ENCODE measurements around the gene ROBO1.
"Not testable (repeated sequence)": the region's sequence is repeated elsewhere in the genome, so short reads cannot be mapped to it uniquely, and the experiment has no call there.

The ROBO1 gene

DNA sequence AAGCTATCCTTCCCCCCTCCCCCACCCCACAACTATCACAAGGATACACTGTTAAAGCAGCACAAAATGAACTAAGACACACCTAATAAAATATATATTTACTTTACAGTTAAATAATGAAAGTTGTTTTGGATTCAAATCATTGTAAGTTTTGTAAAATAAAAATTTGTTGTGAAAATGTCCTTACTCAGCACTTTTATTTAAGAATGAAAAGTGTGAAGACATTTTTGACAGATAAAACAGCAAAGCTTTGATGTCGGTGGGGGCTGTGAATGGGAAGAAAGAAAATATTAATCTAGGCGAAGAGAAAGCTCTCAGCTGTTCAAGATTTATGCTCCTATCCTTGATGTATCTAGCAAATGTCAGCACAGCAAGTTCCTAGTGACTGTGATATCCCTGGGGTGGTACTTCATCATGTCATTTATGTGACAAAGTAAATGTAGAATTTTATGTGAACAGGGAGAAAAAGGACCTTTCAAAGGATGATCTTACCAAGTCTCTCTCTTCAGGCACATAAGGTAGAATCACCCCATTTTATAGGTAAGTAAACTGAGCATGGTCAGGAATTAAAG, 216.4 kb downstream of the ROBO1 start:
- DNase-seq (ENCODE audit: low spot score) = no peak

DNA sequence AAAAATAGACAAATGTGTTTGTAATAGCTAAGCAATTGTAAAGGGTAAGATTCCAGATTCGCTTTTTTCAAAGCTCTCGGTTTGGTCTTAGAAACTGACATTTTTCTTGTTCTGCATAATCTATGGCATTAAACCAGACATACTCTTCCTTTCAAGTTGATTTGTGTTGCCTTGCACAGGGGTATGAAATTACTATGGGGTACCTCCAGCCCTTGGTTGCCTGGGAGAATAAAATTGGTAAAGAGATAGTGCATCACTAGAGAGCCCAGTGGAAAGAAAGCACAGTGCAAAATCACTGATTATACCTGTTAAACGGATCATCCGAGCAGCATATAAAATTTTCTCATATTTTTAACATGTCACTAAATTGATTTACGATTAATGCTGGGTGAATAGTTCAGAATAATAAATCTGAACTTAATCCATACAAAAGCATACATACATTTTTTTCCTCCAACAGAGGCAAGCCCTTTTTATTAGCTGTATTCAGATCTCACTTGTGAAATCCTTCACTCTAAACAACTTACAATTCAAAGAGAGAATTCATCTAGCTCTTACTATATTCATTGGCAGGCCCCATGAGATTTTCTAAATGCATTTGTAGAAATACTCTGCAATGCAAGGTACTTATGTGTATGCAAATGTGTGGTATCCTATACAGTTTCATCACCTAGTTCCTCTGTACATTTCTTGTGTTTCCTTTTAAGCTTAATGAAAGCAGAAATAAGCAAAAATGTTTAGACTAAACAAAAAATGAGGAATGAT, 224.4 kb downstream of the ROBO1 start:
- DNase-seq (ENCODE audit: low spot score) = no peak

DNA sequence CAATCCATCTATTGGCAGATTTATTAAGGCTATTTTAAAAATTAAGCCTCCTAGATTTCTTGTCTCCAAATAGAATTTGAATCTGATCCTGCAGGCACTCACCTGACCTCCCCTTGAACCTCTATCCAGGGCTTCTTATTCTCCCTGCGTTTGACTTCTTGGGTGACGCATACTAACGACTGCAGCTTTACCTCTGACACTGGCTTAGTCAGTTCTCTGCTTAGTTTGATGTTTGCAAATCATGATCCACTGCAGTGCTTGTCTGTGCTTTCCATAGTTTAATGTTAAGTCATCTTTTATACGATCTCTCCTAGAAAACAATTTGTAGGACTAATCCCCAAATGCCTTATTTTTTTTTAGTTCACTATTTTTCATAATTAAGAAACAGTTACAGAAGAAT, 233.1 kb downstream of the ROBO1 start:
- DNase-seq (ENCODE audit: low spot score) = no peak

DNA sequence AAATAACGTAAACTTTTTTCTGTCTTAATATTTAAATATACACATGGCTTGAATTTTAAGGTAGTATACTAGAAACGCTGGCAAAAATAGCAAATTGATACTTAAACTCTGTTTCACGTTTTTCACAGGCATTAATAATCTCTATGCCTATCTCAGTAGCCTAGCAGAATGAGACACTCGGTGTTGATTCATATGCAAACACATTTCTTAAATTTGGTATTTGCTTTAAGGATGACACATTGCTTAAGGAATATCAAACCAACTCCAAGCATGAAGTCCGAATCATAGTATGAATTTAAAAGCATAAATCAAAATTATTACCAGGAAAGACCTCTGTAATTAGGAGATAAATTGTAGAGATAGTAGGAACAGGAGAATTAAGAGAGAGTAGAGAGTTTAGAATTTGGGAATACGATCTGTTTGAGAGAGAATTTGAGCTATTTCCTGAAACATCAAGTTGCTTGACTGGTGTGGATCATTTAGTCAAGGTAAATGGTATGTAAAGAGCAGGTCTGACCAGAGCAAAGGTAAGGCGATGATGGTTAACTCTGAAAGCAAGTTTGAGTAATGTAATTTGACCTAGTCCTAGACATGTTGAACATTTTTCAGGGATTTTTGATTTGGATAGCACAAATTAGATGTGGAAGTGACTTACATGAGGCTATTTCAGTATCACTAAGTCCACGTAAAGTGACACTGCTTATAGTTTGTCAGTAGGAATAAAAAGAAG, 236.1 kb downstream of the ROBO1 start:
- DNase-seq (ENCODE audit: low spot score) = no peak

DNA sequence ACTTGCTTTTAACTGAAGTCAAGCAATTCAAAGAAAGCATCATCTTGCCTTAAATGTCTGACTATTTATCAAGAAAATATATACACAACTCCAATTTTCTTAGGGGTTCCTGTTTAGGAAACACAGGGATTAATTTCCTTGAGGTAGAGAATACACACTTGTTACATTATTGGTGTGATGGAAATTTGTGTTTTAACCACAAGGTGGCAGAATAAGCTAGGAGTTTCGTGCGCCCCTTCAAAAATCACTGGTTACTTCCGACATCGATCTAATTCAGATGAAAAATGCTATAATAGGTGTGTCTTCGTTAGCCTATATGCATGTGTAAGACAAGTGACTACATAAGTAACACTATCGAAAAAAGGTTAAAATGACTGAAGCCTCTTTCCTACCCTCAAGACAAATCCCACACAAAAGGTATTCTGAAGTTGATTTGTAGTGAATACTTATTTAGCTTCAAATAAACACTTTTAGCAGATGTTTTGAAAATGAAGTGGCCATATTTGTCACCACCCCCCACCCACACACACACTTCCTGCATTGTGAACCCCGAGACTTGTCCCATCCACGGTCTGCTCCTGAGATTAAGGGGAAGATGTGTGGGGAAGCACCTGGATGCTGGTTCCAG, 246.5 kb downstream of the ROBO1 start:
- DNase-seq (ENCODE audit: low spot score) = no peak

DNA sequence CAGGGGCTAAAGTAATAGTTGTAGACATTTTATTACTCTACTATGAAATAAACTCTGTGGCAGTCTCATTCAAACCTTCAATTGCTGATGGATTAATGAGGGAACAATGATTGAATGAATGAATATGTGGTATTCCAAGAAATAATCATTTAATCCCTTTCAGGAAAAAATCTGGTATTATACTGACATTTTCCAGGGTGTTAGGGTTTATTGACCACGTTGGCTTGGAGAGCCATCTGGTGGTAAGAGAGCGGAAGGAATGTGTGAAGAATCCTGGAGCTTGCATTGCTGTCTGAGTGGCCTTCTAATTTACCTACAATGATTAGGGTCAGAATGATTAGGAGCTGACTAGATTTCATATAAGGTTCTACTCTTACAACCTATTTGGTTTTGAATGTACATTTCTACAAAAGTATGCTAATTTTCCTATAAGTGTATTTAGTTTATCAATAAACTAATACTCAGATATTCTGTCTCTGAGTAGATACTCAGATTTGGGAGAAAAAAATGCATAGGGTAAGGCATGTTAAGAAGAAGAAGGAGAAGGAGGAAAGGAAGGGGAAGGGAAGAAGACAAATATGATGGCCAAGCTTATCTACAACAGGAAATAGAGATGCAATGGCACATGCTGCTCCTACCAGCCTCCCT, 249.9 kb downstream of the ROBO1 start:
- no peak for DNase-seq (ENCODE audit: low spot score)

DNA sequence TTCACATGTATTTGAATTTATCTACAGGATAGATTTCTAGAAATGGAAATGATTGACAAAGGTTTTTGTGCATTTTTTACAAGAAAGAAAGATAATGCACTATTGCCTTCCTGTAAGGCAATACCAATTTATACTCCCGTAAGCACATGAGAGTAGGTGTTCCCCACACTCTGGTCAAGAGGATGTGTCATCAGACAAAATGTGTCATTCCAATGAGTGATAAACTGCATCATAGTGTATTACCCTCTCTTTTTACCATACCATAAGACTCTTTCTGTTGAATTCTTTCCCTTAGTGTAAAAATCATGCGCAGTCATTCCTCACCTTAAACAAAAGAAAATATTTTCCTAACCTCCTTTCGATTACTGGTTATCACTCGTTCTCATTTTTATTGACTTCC, 251.0 kb downstream of the ROBO1 start:
- no peak for DNase-seq (ENCODE audit: low spot score)

DNA sequence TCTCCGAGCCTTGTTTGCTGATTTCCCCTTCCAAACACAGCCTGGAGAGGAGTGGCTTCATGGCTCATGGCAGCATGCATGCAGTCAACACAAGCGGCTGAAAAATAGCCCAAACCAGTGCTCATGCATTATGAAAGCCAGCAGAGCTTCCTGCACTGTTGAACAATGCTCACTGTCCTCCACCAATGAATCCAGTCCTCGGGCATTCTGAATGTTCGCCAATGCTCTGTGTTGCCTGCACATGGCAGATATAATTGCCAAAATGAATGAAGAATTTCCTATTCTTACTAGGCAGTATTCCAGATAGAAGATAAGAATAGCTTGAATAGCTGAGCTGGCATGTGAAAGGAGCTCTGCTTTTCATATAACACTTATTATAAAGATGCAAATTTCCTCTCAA, 252.7 kb downstream of the ROBO1 start:
- DNase-seq (ENCODE audit: low spot score) = no peak

DNA sequence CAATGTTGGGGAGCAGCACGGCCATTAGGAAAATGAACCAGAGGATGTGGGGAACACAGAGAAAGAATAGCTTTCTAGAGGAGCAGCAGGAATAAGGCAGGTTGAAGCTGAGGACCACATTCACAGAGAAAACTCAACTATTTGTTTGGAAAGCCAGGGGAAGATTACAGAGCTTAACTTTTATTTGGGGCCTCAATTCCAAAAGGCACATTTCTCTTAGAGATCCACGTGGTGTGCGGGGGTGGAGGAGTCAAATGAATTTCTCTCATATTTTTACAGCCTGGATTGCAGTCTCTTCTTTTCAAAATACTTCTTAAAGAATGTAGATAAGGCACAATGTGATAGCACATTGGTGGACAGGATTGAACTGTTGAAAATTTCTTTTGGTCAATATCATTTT, 253.7 kb downstream of the ROBO1 start:
- DNase-seq (ENCODE audit: low spot score) = no peak

DNA sequence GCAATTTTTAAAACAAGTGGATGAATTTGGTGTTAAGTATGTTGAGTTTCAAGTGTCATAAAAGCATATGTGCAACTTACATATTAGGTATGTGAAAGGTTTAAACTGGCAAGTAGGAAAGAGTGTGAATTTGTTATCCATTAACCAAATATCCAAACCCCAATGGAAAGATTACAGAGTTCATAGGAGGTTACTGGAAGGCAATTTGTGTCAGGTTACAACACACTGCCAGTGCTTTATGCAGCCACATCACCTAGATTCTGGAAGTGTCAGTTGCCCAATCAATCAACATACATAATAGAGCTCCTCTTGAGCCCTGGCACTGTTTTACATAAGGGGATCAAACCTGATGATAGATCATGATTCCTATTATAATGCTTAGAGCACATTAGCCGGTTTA, 261.0 kb downstream of the ROBO1 start:
- DNase-seq (ENCODE audit: low spot score) = no peak

DNA sequence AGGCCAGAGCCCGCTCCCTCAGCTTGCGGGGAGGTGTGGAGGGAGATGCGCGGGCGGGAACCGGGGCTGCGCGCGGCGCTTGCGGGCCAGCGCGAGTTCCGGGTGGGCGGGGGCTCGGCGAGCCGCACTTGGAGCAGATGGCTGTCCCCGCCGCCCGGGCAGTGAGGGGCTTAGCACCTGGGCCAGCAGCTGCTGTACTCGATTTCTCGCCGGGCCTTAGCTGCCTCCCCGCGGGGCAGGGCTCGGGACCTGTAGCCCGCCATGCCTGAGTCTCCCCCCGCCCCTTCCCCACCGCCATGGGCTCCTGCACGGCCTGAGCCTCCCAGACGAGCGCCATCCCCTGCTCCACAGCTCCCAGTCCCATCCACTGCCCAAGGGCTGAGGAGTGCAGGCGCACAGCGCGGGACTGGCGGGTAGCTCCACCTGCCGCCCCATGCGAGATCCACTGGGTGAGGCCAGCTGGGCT, 265.5 kb downstream of the ROBO1 start:
- not testable (repeated sequence) for DNase-seq (ENCODE audit: low spot score)

DNA sequence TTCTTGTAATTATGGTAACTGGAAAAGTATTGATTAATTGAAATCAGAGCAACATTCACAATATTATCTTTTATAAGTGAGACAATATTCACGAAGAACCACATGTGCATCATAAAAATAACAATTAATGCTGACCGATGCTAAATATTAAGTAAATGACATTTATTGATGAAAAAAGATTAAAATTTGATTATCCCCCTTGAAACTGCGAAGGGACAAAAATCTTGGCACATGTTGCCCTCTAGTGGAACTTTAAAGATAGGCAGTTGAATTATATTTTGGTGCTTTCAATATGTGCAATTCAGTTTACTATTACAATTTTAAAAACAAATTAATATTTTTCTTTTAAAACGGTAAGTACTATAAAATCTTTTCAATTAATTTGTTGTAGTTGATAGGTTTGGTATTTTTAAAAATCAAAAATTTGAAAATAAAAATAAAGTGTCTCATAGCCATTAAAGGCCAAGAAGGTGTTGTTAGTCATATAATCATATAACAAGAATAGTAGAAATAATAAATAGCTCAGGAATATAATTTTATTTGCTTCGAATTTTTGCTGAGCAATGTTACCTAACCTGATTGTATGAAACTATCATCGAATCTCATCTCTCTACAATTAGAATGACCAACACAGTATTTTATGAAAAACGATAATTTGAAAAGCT, 270.2 kb downstream of the ROBO1 start:
- DNase-seq (ENCODE audit: low spot score) = no peak

DNA sequence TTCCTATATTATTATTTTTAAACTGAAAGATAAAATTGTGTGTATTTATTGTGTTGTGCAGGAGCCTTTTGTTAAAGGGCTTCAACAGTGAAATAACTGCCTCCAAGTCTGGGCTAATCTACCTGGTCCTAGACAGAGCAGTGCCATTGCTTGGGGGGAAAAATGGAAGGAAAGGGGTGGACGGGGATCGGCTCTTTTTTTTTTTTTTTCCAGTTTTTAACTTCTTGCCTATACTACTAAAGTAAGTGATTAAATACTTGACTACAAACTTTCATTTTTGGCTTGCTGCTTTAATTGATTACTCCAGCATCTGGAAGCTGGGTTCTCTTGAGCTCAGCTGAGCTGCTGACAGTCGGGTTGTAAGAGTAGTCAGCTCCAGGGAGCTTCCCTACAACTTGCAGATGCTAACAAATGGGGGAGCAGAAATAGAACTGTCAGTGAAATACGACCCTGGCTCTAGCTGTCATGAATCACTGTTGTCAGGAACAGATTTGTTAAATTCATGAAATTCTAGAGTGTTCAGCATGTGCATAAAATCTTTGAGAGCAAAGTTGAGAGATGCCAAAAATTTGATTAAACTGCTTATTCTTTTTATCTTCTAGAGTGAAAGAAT, 276.7 kb downstream of the ROBO1 start:
- no peak for DNase-seq (ENCODE audit: low spot score)

DNA sequence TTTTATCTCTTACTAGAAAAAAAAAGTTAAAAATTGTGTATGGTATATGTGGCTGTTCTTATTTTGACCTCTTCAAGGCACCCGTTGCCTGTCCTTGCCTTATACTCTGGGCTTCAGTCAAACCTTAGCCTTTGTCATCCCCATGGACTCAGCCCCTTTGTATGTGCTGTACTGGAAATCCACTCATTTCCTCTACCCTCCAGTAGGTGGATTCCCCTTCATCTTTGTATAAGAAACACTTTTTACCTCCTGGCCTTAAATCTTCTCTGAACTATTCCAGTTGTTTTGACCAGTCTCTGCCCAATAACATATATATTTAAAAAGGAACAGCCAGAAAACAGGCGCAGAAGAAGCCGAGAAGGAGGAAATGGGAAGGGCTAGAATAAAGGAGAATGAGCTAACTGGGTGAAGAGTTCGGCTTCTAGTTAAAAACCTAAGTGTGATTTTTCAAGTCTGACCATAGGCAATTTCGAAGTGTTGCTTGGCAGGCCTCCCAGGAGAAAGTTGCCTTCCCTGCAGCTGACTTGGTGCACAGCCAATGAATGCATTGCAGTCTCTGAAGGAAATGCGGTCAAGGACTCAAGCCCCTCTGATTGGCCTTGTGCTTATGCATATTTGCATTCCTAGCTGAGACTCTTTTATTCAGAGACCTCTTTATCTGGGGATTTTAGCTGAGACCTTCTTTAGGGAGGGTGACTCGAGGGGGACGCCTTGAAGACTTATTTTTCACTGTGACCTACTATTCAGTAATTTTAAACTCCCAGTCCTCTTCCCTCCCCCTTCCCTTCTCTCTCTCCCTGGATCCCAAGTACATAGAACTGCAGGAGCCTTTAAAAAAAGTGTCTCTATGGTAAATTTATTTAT, 277.4 kb downstream of the ROBO1 start:
- DNase-seq (ENCODE audit: low spot score) = no peak

DNA sequence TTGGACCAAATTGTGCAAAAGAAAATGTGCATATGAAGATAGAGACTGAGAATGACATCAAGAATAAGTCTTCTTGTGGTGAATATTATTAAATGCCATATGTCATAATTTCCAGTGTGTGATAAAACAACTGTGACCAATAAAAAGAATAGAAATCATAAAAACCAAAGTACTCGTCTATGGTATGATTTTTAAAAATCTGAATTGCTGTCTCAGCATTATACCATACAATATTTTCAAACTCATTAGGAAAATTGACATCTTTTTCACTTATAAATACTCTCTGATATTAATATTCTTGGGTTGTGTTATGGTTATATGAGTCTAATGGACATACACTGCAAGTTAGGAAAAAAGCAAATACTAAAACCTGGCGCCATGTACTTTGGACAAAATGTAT, 279.4 kb downstream of the ROBO1 start:
- no peak for DNase-seq (ENCODE audit: low spot score)

DNA sequence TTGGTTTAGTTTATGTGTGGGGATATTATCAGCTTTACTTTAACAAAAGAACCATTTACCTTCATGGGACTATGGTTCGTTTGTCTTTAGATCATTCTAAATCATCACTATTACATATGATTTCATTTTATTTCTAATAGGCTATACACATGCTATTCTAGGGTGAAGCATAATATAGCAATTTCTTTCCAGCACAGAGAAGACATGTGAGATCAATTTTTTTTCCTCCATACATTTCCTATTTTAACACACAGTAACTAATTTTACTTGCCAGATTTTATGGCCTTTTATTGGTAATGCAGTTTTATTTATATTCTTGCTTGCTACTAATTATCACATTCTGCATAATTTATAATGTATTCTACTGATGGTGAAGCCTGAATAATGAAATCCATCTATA, 287.1 kb downstream of the ROBO1 start:
- no peak for DNase-seq (ENCODE audit: low spot score)

DNA sequence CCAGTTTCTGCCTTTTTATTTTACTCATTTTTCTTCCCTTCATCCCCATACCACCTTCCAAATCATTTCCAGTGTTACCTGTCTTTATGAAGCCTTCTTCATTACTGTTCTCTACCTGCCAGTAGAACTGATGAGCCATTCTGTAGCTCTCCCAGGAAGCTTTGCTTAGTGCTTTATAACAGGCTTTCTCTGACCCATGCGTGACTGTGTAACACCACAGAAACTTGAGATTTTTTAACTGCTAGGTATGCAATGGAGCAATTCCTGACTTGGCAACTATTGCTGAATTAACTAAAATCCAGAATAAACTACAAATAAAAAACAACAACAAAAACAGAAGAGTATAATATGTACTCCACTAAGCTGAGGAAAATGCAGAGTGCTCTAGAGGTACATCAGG, 289.2 kb downstream of the ROBO1 start:
- DNase-seq (ENCODE audit: low spot score) = no peak

DNA sequence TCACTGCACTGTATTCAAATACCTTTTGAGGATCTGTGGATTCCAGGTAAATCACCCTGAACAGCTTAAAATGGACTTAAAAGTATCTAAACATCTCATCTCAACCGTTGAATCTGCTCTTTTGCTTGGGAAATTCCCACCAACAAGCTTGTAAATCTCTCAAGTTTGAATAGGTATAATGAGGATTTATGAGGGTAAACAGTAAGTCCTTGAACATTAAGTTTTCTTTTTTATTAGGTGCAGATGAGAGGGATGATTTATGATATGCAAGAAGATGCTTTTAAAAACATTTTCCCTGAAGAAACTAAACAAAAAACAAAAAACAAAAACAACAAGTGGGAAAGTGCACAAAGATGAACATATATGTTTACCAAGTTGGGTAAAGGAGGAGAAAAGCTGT, 290.6 kb downstream of the ROBO1 start:
- DNase-seq (ENCODE audit: low spot score) = no peak

DNA sequence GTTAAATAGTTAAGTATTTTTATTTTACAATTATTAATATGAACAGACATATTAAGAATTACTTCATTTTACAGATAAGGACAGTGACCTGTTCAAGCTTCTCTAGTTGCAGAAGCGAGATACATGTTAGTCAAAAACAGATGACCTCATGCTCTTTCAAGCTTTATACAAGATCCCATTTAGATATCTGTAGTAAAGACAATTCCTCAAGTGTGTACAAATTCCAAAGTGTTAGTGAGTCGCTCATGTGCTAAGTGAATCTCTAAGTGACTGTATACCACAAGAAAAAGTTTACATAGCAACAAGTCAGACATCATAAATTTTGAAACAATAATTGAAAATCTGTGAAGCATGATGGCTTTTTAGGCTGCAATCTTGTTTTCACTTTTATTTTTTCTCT, 293.8 kb downstream of the ROBO1 start:
- DNase-seq (ENCODE audit: low spot score) = no peak

DNA sequence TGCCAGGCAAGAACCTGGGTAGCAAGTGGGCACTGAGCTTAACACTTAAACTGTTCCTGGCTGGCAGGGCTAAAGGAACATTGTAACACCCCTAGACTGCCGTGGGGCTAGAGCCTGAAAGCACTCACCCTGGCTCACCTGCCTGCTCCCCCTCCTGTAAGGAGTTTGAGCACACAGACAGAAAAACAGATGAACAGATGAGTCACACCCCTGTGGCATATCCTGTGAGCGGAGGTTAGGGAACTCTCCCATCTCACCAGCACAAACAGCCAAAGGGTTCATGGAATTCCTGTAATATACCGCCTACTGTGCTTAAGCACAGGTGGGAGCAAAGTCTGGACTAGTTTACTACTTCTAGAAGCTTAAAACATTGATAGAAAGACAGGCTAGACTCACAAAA, 300.1 kb downstream of the ROBO1 start:
- no peak for DNase-seq (ENCODE audit: low spot score)
